ENCODE measurements around the gene KPRP. TPM values are rescaled to one million over a fixed set of nuclear protein-coding genes. Genes with fewer than 3 reads are reported as not detected.

The KPRP gene
- total RNA-seq, 1 experiment from 2014 or later: not detected

DNA sequence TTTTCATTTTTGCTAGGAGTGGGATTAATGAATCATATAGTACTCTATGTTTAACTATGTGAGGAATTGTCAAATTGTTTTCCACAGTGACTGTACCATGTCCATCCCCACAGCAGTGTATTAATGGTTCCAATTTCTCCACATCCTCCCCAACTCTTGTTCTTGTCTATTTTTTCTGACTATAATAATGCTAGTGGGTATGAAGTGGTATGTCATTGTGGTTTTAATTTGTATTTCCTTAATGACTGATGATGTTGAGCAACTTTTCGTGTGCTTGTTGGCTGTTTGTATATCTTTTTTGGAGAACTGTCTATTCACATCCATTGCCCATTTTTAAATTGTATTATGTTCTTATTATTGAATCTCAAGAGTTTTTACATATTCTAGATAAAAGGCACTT, 10.0 kb upstream of the KPRP start:
- no peak overlapping the region for H2BK12ac ChIP-seq (ENCODE audit: insufficient read length, low read depth, low read length)
- H3K23me2 ChIP-seq (ENCODE audit: insufficient read length, low read depth, low read length, poor library complexity, severe bottlenecking): no peaks in the 10 kb centered on the region
- no peaks in the 10 kb centered on the region for H3K4me1 Mint-ChIP-seq
- H3T11ph ChIP-seq (ENCODE audit: low read length): no peak overlapping the region
- H4K5ac ChIP-seq (ENCODE audit: insufficient read length, low read depth, low read length): no peak overlapping the region
- H3K9me3 ChIP-seq (ENCODE audit: control insufficient read depth, low read depth, low read length): peaks cover 85% of the 10 kb centered on the region
- no peak for DNase-seq
- H3K79me2 ChIP-seq (ENCODE audit: insufficient read depth, low read length): no peaks in the 10 kb centered on the region
- no peak overlapping the region for H3K14ac ChIP-seq (ENCODE audit: insufficient read depth, low read length)
- no peak overlapping the region for H3K27ac ChIP-seq (ENCODE audit: insufficient read length, low read depth, low read length)
- no peak overlapping the region for H2BK120ac ChIP-seq (ENCODE audit: low read depth, low read length, poor library complexity, severe bottlenecking)
- H3K4me1 ChIP-seq (ENCODE audit: insufficient read depth, low read length): no peaks in the 10 kb centered on the region
- H3K79me1 ChIP-seq (ENCODE audit: insufficient read depth, low read depth, low read length, poor library complexity, severe bottlenecking): no peaks in the 10 kb centered on the region
- H4K20me1 ChIP-seq (ENCODE audit: control insufficient read depth, insufficient read depth, insufficient read length): no peaks in the 10 kb centered on the region
- no peak overlapping the region for H2AFZ ChIP-seq (ENCODE audit: low read length)
- H3K18ac ChIP-seq (ENCODE audit: insufficient read length, low read depth, low read length): no peak overlapping the region
- H3K56ac ChIP-seq (ENCODE audit: insufficient read length, low read depth, low read length): no peak overlapping the region
- no peak overlapping the region for H3K9ac ChIP-seq (ENCODE audit: extremely low read depth, insufficient read length, low read length)
- no peak overlapping the region for H2BK5ac ChIP-seq (ENCODE audit: insufficient read length, low read length)
- H2AK5ac ChIP-seq (ENCODE audit: insufficient read length, low read length): no peak overlapping the region
- H3K27me3 ChIP-seq (ENCODE audit: insufficient read depth, low read length): no peaks in the 10 kb centered on the region
- no peak overlapping the region for H4K91ac ChIP-seq (ENCODE audit: insufficient read length, low read depth, low read length)
- H3K4me2 ChIP-seq (ENCODE audit: insufficient read depth, insufficient read length, low read length): no peak overlapping the region
- H4K8ac ChIP-seq (replicated peaks; ENCODE audit: insufficient read length, low read depth, low read length): no peak overlapping the region
- H3K4ac ChIP-seq (ENCODE audit: low read depth, low read length): no peak overlapping the region
- no peak overlapping the region for H2BK15ac ChIP-seq (ENCODE audit: low read depth, low read length)
- H3K9me3 Mint-ChIP-seq: peaks cover 86 to 91% of the 10 kb centered on the region in 2 experiments
- H3K27me3 Mint-ChIP-seq (ENCODE audit: low read depth): peaks cover 2% of the 10 kb centered on the region; the same call in 1 of the 2 replicates
- no peak overlapping the region for H2BK20ac ChIP-seq (ENCODE audit: low read depth, low read length, poor library complexity, severe bottlenecking)
- H3K23ac ChIP-seq (ENCODE audit: insufficient read length, low read depth, low read length): no peak overlapping the region
- no peak overlapping the region for H3K27ac Mint-ChIP-seq
- TF ChIP-seq, protein P1, sequence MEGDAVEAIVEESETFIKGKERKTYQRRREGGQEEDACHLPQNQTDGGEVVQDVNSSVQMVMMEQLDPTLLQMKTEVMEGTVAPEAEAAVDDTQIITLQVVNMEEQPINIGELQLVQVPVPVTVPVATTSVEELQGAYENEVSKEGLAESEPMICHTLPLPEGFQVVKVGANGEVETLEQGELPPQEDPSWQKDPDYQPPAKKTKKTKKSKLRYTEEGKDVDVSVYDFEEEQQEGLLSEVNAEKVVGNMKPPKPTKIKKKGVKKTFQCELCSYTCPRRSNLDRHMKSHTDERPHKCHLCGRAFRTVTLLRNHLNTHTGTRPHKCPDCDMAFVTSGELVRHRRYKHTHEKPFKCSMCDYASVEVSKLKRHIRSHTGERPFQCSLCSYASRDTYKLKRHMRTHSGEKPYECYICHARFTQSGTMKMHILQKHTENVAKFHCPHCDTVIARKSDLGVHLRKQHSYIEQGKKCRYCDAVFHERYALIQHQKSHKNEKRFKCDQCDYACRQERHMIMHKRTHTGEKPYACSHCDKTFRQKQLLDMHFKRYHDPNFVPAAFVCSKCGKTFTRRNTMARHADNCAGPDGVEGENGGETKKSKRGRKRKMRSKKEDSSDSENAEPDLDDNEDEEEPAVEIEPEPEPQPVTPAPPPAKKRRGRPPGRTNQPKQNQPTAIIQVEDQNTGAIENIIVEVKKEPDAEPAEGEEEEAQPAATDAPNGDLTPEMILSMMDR (conservative IDR thresholded peaks at IDR 0.05): no peak
- WGBS (ENCODE audit: extremely low coverage, insufficient read length, low lambda C conversion rate): no CpG with 5 or more reads among the region's 1 CpG
- no peak overlapping the region for H3K4me3 Mint-ChIP-seq
- peaks cover 4 to 33% (median 10%) of the 10 kb centered on the region in 3 experiments; a peak in 6 of 7 replicates for H3K36me3 Mint-ChIP-seq (ENCODE audit: insufficient read depth in 1 of 3, low read depth in 3 of 3)
